Activated T-helper 9 cell treated with anti-CD3 and anti-CD28 coated beads, Interleukin-2, amount 50 U/mL, for 16 hours (primary cell): ENCODE measurements around the gene MSLN.
"Not testable (repeated sequence)": the region's sequence is repeated elsewhere in the genome, so short reads cannot be mapped to it uniquely, and the experiment has no call there.

Experiments used
- DNase-seq: peaks from one replicate; pipeline ENCODE4 v3.0.0-alpha.2; 2020; ENCODE audit warnings: low read depth

Gene MSLN

DNA sequence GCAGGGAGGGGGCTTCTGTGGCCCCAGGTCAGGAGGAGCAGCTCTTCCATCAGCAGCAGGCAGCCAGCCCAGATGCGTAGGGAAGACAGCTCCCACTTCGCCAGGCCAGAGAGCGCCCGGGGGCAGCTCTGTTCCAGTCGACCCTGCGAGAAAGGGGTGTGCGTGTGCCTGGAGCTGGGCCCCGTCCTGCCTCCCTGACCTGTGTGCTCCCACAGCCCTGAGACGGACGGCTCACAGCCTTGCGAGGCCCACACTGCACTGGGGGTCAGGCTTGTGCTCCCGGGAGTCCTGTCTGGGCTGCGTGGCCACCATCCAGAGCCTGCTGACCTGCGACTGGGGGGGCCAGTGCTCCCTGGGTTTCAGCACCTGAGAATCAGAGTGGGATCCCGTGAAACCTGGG is 469 bp upstream of the MSLN start:
- no peak for DNase-seq

DNA sequence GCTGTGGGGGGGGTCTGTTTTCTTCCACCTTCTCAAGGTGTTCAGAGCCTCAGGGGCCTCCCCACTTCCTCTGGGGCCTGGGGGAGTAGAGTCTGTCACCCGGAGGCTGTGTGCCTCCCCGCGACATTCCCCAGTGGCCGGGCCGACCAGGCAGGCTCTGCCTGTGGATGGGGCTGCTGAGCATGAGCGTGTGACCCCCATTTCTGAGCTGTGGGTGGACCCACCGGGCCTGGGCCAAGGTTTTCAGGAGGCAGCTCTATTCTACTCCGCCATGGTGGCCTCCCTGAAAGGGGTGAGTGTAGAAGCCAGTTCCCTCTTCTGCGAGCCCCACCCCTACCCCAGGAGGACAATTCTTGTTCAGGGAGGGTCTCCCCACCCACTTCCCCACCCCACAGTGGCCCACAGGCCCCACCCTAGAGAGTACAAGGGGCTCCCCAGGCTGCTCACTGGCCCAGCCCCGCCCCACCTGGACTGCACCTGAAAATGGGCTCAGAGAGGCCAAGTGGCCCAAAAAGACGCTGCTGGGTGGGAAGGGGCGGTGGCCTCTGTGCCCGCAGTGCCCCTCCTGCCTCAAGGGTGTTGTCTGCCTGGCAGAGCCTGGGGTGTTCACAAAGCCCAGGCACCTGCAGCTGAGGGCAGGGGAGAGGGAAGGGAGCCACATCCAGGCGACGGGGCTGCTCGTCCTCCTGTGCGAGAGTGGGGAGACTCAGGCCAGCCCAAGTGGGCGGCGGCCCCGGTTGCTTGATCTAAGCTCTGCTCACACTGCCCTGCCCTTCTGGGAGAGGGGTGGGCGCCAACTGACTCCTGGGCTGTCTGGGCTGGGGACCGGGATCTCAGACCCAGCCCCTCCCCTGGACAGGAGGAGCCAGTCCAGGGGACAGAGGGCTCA is 1.3 kb downstream of the MSLN start:
- no peak for DNase-seq

DNA sequence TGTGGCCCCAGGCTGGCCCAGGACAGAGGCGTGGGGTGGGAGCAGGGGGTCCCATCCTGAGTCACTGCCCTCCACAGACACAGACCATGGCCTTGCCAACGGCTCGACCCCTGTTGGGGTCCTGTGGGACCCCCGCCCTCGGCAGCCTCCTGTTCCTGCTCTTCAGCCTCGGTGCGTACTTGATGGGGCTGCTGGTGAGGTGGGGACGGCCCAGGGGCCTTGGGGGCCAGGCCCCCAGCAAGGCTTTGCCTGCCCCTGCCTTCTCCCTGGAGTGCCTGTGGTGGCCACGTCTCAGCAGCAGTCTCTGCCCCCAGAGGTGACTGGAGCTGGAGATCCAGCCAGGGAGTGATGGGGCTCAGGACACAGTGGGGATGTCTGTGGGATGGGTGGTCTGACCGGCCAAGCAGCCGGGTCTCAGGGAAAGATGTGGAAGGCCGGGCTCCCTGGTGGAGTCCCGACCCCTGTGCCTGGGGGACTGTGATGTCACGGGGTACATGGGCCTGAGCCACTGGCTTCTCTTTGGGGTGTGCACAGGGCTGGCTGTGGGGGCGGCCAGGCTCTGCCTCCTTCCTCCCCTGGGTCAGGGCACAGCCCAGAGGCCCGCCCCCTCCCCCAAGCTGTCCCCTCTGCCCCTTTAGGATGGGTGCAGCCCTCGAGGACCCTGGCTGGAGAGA is 2.2 kb downstream of the MSLN start:
- DNase-seq = no peak

DNA sequence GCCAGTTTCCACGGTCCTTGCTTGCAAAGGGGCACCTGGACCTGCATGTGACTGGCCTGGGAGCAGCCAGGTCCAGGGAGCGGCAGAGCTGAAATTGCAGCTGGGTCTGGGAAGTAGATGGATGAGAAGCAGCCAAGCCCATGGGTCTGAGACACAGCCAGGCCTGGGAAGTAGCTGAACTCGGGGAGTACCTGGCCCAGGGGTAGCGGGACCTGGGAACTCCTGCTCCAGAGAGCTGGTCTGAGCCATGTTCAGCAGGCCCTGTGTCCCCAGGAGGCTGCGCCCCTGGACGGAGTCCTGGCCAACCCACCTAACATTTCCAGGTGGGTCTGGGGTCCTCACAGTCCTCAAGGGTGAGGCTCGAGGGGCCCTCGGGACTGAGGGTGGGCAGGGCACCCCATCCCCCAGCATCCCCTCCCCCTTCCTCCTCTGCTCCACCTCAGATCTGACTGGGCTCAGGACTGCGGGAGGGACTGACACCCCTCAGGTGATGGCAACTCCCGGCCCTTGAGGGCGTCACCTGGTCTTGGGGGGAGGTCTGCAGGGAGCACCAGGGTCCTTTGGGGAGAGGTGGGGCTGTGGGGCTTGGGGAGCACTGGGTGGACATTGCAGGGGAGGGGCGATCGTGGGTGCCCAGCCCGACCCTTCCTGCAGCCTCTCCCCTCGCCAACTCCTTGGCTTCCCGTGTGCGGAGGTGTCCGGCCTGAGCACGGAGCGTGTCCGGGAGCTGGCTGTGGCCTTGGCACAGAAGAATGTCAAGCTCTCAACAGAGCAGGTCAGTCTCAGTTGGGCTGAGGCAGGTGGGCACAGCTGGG is 3.0 kb downstream of the MSLN start:
- no peak for DNase-seq

DNA sequence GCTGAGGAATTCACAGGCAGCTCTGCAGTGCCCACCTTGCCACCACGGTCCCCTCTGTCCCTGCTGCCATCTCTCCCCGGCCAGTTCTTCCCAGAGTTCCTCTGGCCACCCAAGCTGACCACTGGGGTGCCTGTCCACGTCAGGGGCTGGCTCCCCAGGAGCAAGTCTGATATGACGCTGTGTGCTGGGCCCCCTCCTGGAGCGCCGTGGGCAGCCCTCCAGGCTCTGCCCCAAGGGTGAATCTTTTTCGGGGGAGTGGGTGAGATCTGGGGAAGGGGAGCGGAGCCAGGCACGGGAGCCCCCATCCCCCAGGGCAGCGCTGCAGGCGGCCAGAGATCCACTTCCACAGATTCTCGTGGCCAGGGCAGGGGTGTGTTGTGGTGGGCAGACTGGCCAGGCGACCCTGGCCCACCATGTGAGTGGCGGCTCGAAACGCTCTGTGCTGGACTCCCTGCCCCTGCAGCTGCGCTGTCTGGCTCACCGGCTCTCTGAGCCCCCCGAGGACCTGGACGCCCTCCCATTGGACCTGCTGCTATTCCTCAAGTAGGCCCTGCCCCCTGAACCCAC is 3.7 kb downstream of the MSLN start:
- DNase-seq = no peak

DNA sequence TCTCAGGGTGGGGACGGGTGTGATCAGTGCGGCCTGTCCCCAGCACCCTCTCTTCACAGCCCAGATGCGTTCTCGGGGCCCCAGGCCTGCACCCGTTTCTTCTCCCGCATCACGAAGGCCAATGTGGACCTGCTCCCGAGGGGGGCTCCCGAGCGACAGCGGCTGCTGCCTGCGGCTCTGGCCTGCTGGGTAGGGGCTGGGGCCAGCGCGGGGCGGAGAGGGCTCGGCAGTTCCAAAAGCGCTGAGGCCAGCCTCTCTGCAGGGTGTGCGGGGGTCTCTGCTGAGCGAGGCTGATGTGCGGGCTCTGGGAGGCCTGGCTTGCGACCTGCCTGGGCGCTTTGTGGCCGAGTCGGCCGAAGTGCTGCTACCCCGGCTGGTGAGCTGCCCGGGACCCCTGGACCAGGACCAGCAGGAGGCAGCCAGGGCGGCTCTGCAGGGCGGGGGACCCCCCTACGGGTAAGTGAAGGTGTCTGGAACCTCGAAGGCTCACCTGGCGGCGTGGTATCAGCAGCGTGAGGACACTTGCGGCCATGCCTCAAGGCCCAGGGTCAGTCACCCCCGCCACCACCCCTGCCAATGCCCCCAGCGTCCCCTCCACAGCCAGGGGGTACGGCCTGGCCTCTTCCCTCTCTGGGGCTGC is 4.4 kb downstream of the MSLN start:
- DNase-seq = no peak

DNA sequence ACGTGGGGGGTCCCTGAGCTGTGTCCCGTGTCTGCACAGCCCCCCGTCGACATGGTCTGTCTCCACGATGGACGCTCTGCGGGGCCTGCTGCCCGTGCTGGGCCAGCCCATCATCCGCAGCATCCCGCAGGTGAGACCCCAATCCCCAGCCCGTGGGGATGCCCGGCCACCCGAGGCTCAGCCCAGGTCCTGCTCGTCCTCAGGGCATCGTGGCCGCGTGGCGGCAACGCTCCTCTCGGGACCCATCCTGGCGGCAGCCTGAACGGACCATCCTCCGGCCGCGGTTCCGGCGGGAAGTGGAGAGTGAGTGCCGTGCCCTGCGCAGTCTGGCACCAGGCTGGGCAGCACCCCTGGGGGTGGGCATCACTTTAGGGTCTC is 4.9 kb downstream of the MSLN start:
- DNase-seq = no peak

DNA sequence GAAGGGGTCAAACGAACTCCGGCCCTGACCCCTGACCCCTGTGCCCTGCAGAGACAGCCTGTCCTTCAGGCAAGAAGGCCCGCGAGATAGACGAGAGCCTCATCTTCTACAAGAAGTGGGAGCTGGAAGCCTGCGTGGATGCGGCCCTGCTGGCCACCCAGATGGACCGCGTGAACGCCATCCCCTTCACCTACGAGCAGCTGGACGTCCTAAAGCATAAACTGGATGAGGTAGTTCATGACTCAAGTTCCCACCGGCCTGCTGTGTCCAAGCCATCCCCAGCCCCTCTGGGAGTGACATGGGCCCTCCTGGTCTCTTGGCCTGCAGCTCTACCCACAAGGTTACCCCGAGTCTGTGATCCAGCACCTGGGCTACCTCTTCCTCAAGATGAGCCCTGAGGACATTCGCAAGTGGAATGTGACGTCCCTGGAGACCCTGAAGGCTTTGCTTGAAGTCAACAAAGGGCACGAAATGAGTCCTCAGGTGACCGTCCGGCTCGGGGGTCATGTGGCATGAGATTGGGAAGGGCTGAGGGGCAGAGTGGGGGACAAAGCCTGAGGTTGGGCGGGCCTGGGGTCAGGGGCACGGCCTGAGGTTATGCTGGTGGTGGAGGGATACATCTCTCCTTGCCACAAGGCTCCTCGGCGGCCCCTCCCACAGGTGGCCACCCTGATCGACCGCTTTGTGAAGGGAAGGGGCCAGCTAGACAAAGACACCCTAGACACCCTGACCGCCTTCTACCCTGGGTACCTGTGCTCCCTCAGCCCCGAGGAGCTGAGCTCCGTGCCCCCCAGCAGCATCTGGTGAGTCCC is 5.7 kb downstream of the MSLN start:
- no peak for DNase-seq

DNA sequence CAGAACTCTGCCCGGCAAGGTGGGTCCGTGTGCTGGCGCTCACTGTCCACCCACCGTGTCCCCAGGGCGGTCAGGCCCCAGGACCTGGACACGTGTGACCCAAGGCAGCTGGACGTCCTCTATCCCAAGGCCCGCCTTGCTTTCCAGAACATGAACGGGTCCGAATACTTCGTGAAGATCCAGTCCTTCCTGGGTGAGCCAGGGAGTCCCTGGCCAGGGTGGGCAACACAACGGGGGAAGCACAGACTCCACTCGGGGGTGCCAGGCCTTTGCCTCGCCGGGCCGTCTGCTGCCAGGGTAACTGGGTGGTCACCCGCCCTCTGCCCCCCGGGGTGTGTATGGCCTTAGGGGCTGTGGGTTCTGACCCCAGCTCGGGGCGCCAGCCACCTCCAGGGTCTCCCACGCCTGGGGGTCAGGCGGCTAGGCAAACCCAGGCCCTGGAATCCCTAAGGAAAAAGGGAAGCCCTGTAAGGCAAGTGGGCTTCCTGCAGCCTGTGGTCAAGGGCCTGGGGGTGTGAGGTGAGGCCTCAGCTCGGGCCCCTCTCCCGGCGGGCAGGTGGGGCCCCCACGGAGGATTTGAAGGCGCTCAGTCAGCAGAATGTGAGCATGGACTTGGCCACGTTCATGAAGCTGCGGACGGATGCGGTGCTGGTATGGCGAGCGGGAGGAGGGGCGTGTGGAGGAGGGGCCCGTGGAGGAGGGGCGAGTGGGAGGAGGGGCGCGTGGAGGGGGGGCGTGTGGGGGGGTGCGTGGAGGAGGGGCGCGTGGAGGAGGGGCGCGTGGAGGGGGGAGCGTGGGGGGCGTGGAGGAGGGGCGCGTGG is 6.5 kb downstream of the MSLN start:
- no peak for DNase-seq

DNA sequence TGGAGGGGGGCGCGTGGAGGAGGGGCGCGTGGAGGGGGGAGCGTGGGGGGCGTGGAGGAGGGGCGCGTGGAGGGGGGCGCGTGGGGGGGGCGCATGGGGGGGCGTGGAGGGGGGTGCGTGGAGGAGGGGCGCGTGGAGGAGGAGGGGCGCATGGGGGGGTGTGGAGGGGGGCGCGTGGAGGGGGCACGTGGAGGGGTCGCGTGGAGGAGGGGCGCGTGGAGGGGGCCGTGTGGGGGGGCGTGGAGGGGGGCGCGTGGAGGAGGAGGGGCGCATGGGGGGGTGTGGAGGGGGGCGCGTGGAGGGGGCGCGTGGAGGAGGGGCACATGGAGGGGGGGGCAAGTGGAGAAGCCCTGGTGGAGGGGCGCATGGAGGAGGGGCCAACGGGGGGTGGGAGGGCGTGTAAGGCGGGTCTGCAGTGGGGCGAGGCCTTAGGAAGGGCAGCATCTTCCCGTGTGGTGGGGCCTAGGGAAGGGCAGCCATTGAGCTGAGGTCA is 7.3 kb downstream of the MSLN start:
- DNase-seq = no peak

DNA sequence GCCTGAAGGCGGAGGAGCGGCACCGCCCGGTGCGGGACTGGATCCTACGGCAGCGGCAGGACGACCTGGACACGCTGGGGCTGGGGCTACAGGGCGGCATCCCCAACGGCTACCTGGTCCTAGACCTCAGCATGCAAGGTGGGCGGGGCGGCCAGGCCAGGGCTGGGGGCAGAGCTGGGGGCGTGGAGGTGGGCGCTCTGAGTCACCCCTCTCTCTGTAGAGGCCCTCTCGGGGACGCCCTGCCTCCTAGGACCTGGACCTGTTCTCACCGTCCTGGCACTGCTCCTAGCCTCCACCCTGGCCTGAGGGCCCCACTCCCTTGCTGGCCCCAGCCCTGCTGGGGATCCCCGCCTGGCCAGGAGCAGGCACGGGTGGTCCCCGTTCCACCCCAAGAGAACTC is 7.9 kb downstream of the MSLN start:
- no peak for DNase-seq

DNA sequence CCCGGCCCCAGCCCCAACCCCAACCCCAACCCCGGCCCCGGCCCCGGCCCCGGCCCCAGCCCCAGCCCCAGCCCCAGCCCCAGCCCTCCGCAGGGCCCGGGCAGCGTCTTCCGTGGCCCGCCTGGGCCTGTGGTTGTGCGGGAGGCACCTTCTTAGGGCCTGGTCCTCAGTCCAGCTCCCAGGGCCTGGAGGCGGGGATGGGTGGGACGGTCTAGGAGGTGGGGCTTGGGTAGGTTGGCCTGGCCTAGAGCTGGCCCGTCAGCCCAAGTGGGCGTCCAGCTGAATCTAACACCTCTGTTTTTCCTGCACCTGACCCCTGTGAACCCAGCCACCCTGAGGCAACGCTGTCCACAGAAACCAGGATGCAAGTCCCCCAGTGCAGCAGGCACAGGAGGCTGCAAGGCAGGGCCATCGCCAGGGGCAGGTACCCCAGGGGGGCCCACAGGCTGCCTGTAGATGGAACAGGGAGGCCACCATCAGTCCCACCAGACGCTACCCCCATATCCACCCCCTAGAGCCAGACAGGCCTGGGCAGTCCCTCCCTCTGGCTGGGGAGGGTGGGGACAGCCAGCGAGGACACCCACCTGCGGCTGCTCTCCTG is 8.8 kb downstream of the MSLN start:
- DNase-seq = no peak

DNA sequence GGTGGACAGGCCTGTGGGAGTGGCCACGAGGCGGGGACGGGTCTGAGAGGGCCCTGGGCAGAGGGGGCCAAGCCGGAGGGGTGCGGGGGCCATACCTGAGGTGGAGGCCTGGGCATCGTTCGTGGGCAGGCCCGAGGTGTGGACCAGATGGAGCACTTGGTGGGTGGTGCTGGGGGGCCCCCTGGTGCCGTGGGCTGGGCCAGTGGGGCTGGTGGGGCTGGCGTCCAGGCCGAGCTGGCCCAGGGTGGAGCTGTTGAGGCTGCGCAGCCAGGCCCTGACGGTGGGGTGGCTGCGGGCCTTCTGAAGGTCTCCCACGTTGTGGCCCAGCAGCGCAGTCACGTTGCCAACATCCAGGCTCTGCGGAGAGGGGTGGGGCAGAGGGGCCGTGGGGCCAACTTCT is 9.4 kb downstream of the MSLN start:
- DNase-seq = no peak

DNA sequence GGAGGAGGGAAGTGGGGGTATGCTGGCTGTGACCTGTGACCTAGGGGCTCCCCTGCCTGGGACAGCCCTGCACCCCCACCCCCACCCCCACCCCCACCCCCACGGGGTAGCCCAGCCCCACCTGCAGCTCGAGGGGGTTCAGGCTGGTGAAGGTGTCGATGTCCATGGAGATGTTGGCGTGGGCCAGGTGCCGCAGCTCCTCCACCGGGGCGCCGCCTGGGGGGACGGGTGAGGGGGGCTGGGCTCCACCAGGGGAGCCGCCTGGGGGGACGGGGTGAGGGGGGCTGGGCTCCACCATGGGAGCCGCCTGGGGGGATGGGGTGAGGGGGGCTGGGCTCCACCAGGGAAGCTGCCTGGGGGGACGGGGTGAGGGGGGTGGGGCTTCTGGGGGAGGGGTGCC is 9.9 kb downstream of the MSLN start:
- no peak for DNase-seq

DNA sequence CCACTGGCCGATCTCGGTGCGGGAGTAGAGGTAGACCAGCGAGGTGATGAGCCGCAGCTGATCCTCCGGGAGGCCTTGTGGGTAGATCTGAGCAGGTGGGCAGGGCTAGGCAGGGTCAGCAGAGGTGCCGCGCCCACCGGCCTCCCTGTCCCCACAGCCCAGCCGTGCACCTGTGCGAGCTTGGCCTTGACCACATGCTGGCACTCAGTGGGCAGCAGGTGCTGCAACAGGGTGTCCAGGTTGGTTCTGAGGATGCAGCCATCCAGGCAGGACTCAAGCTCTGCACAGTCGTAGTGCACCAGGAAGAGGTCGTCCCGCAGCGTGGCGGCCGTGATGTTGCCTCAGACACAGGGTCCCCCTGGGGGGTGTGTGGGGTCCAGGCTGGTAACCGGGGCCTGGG is 12.4 kb downstream of the MSLN start:
- DNase-seq = no peak

DNA sequence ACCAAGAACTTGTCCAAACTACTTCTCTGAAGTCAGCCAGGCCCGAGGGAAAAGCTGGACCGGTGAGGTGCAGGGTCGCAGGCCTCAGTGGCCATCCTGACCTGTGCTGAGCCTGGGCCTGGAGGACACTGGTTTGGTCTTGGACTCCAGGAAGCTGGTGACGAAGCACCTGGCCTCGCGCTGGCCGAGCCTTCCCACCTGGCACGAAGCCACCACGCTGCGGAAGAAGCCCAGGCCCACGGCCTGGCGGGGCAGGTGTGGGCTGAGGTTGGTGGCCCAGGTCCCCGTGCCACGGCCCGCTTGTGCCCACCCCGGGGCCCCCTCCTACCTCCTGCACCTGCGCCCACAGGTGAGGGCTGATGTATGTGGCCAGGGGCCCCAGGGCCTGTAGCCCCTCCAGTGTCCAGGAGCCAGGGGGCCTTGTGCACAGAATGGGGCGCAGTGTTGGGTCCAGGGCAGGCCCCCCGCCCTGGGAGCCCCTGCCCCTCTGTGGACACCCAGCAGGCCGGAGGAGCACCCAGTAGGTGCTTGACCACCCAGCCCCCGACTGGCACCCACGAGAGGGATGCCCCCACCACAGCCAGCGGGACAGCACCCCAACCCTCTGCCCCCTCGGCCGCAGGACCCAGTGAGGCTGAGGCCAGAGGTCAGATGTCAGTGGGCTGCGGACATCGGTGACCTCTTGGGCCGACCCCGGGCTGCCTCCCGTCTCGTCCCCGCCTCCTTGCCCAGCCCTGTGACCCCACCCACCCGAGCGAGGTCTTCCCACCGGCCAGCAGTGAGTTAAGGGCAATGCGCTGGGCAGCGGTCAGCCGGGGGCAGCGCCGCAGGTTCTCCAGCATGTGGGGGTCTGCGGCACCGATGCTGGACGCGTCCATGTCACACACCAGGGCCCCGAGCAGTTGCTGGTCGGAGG is 13.8 kb downstream of the MSLN start:
- no peak for DNase-seq

DNA sequence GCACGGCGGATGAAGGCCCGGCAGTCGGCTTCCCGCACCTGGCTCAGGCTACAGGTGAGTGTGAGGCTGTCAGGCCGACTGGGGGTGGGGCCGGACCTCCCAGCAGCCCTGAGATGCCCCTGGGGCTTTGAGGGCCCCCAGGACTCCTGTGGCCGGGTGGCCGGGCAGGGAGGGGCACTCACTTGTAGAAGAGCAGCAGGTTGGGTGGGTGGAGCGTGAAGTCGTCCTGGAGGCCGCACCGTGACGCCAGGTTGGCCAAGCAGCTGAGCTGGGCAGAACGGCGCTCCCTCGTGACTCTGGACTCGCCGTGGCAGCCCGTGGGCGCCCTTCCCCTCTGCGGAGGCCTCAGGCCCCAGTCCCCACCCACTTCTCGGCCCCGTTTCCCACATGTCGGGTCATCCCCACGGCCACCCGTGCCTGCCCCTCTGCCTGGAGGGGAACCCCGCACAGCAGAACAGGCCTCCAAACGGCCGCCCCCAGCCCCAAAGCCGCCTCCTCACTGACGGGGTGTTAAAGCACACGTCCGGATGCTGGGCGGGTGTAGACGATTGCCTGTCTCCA is 14.8 kb downstream of the MSLN start:
- no peak for DNase-seq

DNA sequence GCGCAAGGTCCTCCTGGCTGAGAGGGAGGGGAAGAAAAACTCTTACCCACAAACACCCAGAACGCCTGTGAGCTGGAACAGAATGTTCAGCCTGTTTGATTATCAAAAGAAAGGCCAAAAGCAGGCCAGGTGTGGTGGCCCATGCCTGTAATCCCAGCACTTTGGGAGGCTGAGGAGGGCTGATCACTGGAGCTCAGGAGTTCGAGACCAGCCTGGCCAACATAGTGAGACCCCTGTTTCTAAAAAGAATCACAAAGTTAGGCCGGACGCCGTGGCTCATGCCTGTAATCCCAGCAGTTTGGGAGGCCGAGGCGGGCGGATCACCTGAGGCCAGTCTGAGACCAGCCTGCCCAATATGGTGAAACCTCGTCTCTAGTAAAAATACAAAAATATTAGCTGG is 15.8 kb downstream of the MSLN start:
- DNase-seq = not testable (repeated sequence)
